Activated T-cell treated with anti-CD3 and anti-CD28 coated beads for 4 hours (primary cell): Measurements from ENCODE around the gene TMEM125.

ENCODE experiments used
- DNase-seq: peaks from one replicate; pipeline ENCODE4 v3.0.0-alpha.2; 2020

The TMEM125 gene

GRCh38 chr1:43247256-43247921, 22.4 kb upstream of the TMEM125 start:
- DNase-seq = no peak

- DNase-seq = no peak
Observed at GRCh38 chr1:43250351-43250761, 19.4 kb upstream of the TMEM125 start.

- DNase-seq = no peak
Observed at GRCh38 chr1:43251024-43251423, 18.8 kb upstream of the TMEM125 start.

DNA sequence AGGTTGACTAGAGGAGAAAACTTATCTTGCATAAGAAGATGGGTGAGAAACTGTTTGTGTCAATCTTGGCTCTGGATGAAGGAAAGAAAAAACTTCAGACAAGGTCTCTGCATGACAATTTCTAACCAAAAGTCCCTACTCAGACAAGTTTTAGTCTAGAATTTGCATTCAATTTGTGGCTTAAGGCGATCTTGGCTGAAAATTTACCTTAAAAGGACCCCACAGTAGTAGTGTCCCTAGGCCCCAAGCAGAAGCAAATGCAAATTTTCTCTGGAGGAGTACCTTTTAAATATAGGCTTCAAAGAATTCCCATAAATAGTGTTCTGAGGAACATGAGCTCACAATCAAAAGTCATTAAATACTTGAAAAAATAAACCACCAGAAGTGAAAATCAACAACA, 17.6 kb upstream of the TMEM125 start:
- no peak for DNase-seq

- no peak for DNase-seq
Observed at GRCh38 chr1:43253173-43253572, 16.6 kb upstream of the TMEM125 start.

GRCh38 chr1:43253876-43254275, 15.9 kb upstream of the TMEM125 start:
- no peak for DNase-seq

GRCh38 chr1:43255438-43256210, 14.2 kb upstream of the TMEM125 start:
- DNase-seq = no peak

GRCh38 chr1:43256675-43257570, 12.9 kb upstream of the TMEM125 start:
- DNase-seq = no peak

DNA sequence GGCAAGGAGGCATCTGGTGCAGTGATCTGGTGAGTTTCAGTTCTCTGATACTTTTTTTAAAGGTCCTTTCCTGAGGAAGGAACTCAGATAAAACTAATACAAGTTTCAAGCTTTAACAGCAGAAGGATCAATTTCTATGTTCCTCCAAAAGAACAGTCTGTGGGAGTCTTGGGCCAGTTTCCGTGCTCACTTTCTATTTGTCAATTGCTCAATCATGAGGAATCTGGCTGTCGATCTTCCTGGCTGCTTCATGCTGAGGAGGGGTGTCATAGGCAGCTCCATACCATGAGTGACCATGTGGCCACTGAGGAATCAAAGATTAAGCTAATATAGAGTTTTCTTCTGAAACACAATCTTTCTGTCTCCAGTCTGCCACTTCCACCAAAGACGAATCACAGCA, 11.4 kb upstream of the TMEM125 start:
- DNase-seq = no peak

- no peak for DNase-seq
Observed at GRCh38 chr1:43265431-43265830, 4.4 kb upstream of the TMEM125 start.

GRCh38 chr1:43266881-43267280, 2.9 kb upstream of the TMEM125 start:
- no peak for DNase-seq

- DNase-seq = no peak
Observed at GRCh38 chr1:43267291-43267805, 2.4 kb upstream of the TMEM125 start.

GRCh38 chr1:43267818-43268425, 1.9 kb upstream of the TMEM125 start:
- DNase-seq = no peak

DNA sequence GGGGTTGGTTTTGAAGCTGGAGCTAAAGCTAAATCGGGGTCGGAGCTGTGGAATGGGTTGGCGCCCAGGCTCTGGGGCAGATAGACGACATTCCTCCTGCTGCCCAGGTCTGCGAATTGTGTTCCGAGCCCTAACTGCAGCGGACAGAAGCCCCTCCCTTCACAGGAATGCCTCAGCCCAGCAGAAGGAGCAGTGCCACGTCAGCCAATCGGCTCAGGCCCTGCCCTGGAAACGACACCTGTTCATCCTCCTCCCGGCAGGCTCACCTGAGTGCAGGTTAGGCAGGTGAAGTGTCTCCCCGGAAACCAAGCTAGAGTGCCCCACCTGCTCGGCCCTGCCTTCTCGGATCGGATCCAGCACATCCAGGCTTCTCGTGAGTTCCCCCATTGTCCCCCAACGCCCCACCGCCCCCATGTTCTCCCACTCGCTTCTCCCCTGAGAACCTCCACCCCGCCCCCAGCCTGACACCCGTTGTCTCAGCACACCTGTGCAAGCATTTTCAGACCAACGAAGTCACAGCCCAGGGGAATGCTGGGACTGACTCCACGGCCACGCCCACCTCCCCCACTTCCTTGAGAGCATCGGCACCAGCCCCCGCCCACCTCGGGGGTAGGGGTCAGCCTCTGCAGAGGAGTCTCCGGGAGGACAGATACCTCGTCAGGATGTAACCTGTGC, 775 bp downstream of the TMEM125 start:
- no peak for DNase-seq

- no peak for DNase-seq
Observed at GRCh38 chr1:43271186-43272118, 1.7 kb downstream of the TMEM125 start.

DNA sequence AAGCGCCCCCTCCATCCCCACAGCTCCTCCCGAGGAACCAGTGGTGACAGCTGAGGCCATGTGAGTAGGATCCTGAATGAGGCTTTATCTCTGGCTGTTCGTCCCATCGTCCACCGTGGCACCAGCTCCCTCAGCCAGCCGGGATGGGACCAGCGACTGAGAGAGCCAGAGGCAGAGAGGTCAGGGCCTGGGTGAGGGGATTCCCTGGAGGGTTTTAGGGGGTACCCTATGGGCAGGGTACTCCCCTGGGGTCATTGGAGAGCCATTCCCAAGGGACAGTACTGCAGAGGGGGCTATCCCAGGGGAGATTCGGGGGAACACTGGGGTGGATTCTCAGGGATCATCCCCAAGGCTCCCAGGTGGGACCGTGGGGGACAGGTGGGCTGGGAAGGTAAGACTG, 2.4 kb downstream of the TMEM125 start:
- no peak for DNase-seq

DNA sequence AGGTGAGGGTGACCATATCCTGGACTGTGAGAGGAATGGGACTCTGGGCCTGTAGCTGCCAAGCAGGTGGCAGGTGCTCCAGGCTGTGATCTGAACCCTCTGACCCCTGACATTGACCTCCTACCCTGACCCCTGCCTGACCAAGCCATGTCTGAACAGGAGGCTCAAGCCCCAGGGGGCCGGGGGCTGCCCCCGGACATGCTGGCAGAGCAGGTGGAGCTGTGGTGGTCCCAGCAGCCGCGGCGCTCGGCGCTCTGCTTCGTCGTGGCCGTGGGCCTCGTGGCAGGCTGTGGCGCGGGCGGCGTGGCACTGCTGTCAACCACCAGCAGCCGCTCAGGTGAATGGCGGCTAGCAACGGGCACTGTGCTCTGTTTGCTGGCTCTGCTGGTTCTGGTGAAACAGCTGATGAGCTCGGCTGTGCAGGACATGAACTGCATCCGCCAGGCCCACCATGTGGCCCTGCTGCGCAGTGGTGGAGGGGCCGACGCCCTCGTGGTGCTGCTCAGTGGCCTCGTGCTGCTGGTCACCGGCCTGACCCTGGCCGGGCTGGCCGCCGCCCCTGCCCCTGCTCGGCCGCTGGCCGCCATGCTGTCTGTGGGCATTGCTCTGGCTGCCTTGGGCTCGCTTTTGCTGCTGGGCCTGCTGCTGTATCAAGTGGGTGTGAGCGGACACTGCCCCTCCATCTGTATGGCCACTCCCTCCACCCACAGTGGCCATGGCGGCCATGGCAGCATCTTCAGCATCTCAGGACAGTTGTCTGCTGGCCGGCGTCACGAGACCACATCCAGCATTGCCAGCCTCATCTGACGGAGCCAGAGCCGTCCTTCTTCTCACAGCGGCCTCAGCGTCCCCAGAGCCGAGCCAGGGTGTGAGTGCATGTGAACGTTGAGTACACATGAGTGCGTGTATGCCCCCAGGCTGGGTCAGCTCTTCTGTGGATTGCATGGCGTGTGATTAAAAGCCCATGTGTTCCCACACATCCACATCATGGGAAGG, 3.1 kb downstream of the TMEM125 start:
- DNase-seq = no peak

GRCh38 chr1:43273708-43274107, 3.9 kb downstream of the TMEM125 start:
- DNase-seq = no peak

GRCh38 chr1:43274125-43274803, 4.5 kb downstream of the TMEM125 start:
- DNase-seq = no peak
